PFSK-1 (cell line): ENCODE data around the gene IFI27L1.

Experiments used
- POLR2AphosphoS5 ChIP-seq: IDR thresholded peaks from 2 replicates; pipeline ENCODE4 v1.6.1; 2012; ENCODE audit warnings: low read depth, mild to moderate bottlenecking, control low read depth, low read length, moderate library complexity
- REST ChIP-seq, 2 experiments: IDR thresholded peaks; 2 replicates each; pipeline versions ENCODE4 v1.6.1 to v1.8.0; 2011 to 2012; ENCODE audit warnings: low read depth in 2 of 2, low read length in 2 of 2, control low read depth in 1 of 2, inconsistent platforms in 1 of 2, mild to moderate bottlenecking in 1 of 2, moderate library complexity in 1 of 2; ENCODE audit not compliant: insufficient read depth in 1 of 2
- TAF1 ChIP-seq: IDR thresholded peaks from 2 replicates; pipeline ENCODE4 v1.6.1; 2012; ENCODE audit warnings: low read length, control low read depth, borderline replicate concordance; ENCODE audit not compliant: insufficient read depth

- no peak for TF ChIP-seq POLR2AphosphoS5
- no peak for TF ChIP-seq TAF1
- no peak for TF ChIP-seq REST (IDR thresholded peaks at IDR 0.05; ENCODE audit: insufficient read depth in 1 of 2, low read depth in 2 of 2, low read length in 2 of 2)
These were observed 46.2 kb downstream of the IFI27L1 start for GRCh38 chr14:94127330-94127729.
